NB4 (cell line): ENCODE measurements around the gene TLE3.

Source experiments
- DNase-seq: peaks from one replicate; pipeline ENCODE4 v3.0.0; 2010; ENCODE audit warnings: low read depth
- H3K4me3 ChIP-seq: one replicate; pipeline ENCODE4 v1.5.1; 2011; ENCODE audit warnings: mild to moderate bottlenecking, low read depth, low read length, moderate library complexity
- CTCF ChIP-seq: IDR thresholded peaks from one replicate; pipeline ENCODE4 v1.5.1; 2012; ENCODE audit warnings: low read depth, low read length
- MAX ChIP-seq: IDR thresholded peaks from 2 replicates; pipeline ENCODE4 v1.6.1; 2011; ENCODE audit warnings: low read depth, low read length
- MYC ChIP-seq: IDR thresholded peaks from 2 replicates; pipeline ENCODE4 v1.6.1; 2011; ENCODE audit warnings: low read depth, low read length
- POLR2A ChIP-seq: IDR thresholded peaks from 2 replicates; pipeline ENCODE4 v1.6.1; 2011; ENCODE audit warnings: mild to moderate bottlenecking; ENCODE audit not compliant: insufficient read length; ENCODE audit errors: extremely low read depth

The TLE3 gene

GRCh38 chr15:70127288-70127746 lies 29.6 kb upstream of the TLE3 start:
- DNase-seq: peak; percentile 34
- no peak overlapping the region for H3K4me3 ChIP-seq
- TF ChIP-seq POLR2A: no peak
- no peak for TF ChIP-seq MYC
- TF ChIP-seq MAX: no peak
- no peak for TF ChIP-seq CTCF

- no peak overlapping the region for H3K4me3 ChIP-seq
- TF ChIP-seq MYC (no peak), MAX (no peak), POLR2A (no peak)
- DNase-seq: no peak
Measured at GRCh38 chr15:70126362-70126761, 28.6 kb upstream of the TLE3 start.

GRCh38 chr15:70125605-70126004 lies 27.9 kb upstream of the TLE3 start:
- TF ChIP-seq MAX (no peak), POLR2A (no peak), MYC (no peak), CTCF (no peak)
- H3K4me3 ChIP-seq: no peak overlapping the region
- no peak for DNase-seq

- no peak overlapping the region for H3K4me3 ChIP-seq
- DNase-seq: no peak
- TF ChIP-seq CTCF (no peak), MAX (no peak), POLR2A (no peak)
Measured at GRCh38 chr15:70121624-70122302, 24.0 kb upstream of the TLE3 start.

- no peak overlapping the region for H3K4me3 ChIP-seq
- no peak for TF ChIP-seq MAX
- TF ChIP-seq POLR2A: no peak
- no peak for TF ChIP-seq MYC
- no peak for TF ChIP-seq CTCF
Measured at GRCh38 chr15:70120958-70121623, 23.4 kb upstream of the TLE3 start.

GRCh38 chr15:70119911-70120508 lies 22.3 kb upstream of the TLE3 start:
- peak; percentile 84 for DNase-seq
- TF ChIP-seq MAX (0 out of 2 replicates have a peak, but pooled peaks have one; percentile 30), CTCF (no peak), MYC (peak; percentile 27; the same call in 1 of the 2 replicates)
- no peak overlapping the region for H3K4me3 ChIP-seq

More at GRCh38 chr15:70120958-70121623, 23.4 kb upstream of the TLE3 start:
- DNase-seq: no peak
